Mesenchymal stem cell (in vitro differentiated cells and primary cell): Measurements from ENCODE around the gene PAX2.

ENCODE experiments used
- DNase-seq: peaks from one replicate; pipeline ENCODE4 v3.0.0-alpha.2; 2013
- H2AFZ ChIP-seq: one replicate; pipeline ENCODE4 v1.6.1; 2013; ENCODE audit warnings: low read depth, mild to moderate bottlenecking, control low read depth, inconsistent platforms, low read length, moderate library complexity
- H2AK5ac ChIP-seq: 2 replicates; pipeline ENCODE4 v1.6.1; 2013; ENCODE audit warnings: low read length, moderate library complexity, mild to moderate bottlenecking, inconsistent platforms; ENCODE audit not compliant: severe bottlenecking
- H2BK120ac ChIP-seq: one replicate; pipeline ENCODE4 v1.6.1; 2013; ENCODE audit warnings: low read depth, mild to moderate bottlenecking, inconsistent platforms, low read length, moderate library complexity
- H2BK12ac ChIP-seq, 2 experiments: one replicate each; pipeline ENCODE4 v1.6.1; 2013; ENCODE audit warnings: inconsistent platforms in 2 of 2, low read length in 2 of 2, mild to moderate bottlenecking in 2 of 2, moderate library complexity in 2 of 2, control low read depth in 1 of 2
- H2BK15ac ChIP-seq: one replicate; pipeline ENCODE4 v1.6.1; 2013; ENCODE audit warnings: mild to moderate bottlenecking, low read depth, inconsistent platforms; ENCODE audit not compliant: poor library complexity, severe bottlenecking
- H2BK5ac ChIP-seq: 2 replicates; pipeline ENCODE4 v1.6.1; 2013; ENCODE audit warnings: low read depth, mild to moderate bottlenecking, low read length, control low read depth, inconsistent platforms; ENCODE audit not compliant: poor library complexity, severe bottlenecking
- H3K14ac ChIP-seq, 2 experiments: one replicate each; pipeline ENCODE4 v1.6.1; 2013; ENCODE audit warnings: inconsistent platforms in 2 of 2, low read length in 2 of 2, control low read depth in 1 of 2, mild to moderate bottlenecking in 1 of 2, moderate library complexity in 1 of 2
- H3K18ac ChIP-seq, 2 experiments: one replicate each; pipeline ENCODE4 v1.6.1; 2013; ENCODE audit warnings: inconsistent platforms in 2 of 2, low read length in 2 of 2, control low read depth in 1 of 2, low read depth in 1 of 2, mild to moderate bottlenecking in 1 of 2
- H3K23ac ChIP-seq, 2 experiments: one replicate each; pipeline ENCODE4 v1.6.1; 2013; ENCODE audit warnings: inconsistent platforms in 2 of 2, low read length in 2 of 2, mild to moderate bottlenecking in 2 of 2, moderate library complexity in 2 of 2, control low read depth in 1 of 2
- H3K27ac ChIP-seq: 2 replicates; pipeline ENCODE4 v1.5.1; 2013; ENCODE audit warnings: mild to moderate bottlenecking, moderate library complexity, low read length, control low read depth, inconsistent platforms; ENCODE audit not compliant: poor library complexity, severe bottlenecking
- H3K27me3 ChIP-seq, 2 experiments: 2 replicates each; pipeline versions ENCODE4 v1.6.1 to v1.7.0; 2013; ENCODE audit warnings: low read length in 2 of 2, mild to moderate bottlenecking in 2 of 2, moderate library complexity in 2 of 2, control low read depth in 1 of 2, inconsistent platforms in 1 of 2; ENCODE audit not compliant: control insufficient read depth in 1 of 2, insufficient read depth in 1 of 2
- H3K36me3 ChIP-seq, 2 experiments: 2 replicates each; pipeline versions ENCODE4 v1.6.1 to v1.7.0; 2013; ENCODE audit warnings: low read length in 2 of 2, control low read depth in 1 of 2, inconsistent platforms in 1 of 2, low read depth in 1 of 2, mild to moderate bottlenecking in 1 of 2; ENCODE audit not compliant: insufficient read depth in 2 of 2, control insufficient read depth in 1 of 2
- H3K4ac ChIP-seq, 2 experiments: one replicate each; pipeline ENCODE4 v1.6.1; 2013; ENCODE audit warnings: inconsistent platforms in 2 of 2, low read length in 2 of 2, mild to moderate bottlenecking in 2 of 2, moderate library complexity in 2 of 2, control low read depth in 1 of 2, low read depth in 1 of 2
- H3K4me1 ChIP-seq: 2 replicates; pipeline ENCODE4 v1.6.1; 2013; ENCODE audit warnings: low read depth, low read length, control low read depth; ENCODE audit not compliant: control insufficient read depth, insufficient read depth
- H3K4me2 ChIP-seq: 2 replicates; pipeline ENCODE4 v1.6.1; 2013; ENCODE audit warnings: low read length, mild to moderate bottlenecking, inconsistent platforms; ENCODE audit not compliant: poor library complexity, severe bottlenecking
- H3K4me3 ChIP-seq, 2 experiments: 2 replicates each; pipeline versions ENCODE4 v1.5.1 to v1.7.0; 2013; ENCODE audit warnings: low read length in 2 of 2, mild to moderate bottlenecking in 2 of 2, control low read depth in 1 of 2, low read depth in 1 of 2; ENCODE audit not compliant: insufficient read depth in 1 of 2
- H3K79me1 ChIP-seq: replicated peaks from 2 replicates; pipeline ENCODE4 v1.6.1; 2013; ENCODE audit warnings: mild to moderate bottlenecking, control low read depth, low read length, inconsistent platforms; ENCODE audit not compliant: poor library complexity, severe bottlenecking
- H3K9ac ChIP-seq: 2 replicates; pipeline ENCODE4 v1.7.0; 2013; ENCODE audit warnings: mild to moderate bottlenecking, low read length, moderate library complexity
- H3K9me3 ChIP-seq: 2 replicates; pipeline ENCODE4 v1.7.0; 2013; ENCODE audit warnings: mild to moderate bottlenecking, low read length; ENCODE audit not compliant: control insufficient read depth
- H4K8ac ChIP-seq: one replicate; pipeline ENCODE4 v1.6.1; 2013; ENCODE audit warnings: inconsistent platforms, mild to moderate bottlenecking, low read length, moderate library complexity
- H4K91ac ChIP-seq: one replicate; pipeline ENCODE4 v1.6.1; 2013; ENCODE audit warnings: mild to moderate bottlenecking, low read length, inconsistent platforms
- WGBS: methylation state at CpG from one replicate; pipeline ENCODE4 v1.1.7; 2013; ENCODE audit warnings: mixed read lengths; 5-methylcytosine and 5-hydroxymethylcytosine counted together

PAX2 gene

DNA sequence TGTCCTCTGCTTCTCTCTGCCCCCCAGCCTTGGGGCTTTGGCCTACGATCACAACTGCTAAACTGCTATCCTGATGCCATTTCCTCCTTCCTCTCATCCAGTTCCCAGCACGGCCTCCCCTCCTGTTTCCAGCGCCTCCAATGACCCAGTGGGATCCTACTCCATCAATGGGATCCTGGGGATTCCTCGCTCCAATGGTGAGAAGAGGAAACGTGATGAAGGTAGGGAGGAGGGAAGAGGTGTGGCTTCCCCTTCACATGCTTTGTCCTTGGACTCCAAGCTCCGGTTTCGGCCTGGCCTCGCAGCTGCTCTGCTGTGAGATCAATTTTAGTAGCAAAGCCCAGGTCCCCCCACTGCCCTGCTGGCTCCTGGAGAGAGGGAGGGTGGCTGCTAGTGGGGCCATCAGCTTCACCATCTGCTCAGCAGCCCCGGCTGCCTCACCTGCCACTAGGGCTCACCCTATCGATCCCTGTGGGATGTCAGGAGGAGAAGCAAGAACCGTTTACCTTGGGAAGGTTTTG, 35.8 kb downstream of the PAX2 start:
- Histone ChIP-seq H3K27me3 (peaks cover 66 to 88% of the 10 kb centered on the region in 2 experiments), H3K79me1 (no peaks in the 10 kb centered on the region), H4K91ac (no peak overlapping the region), H3K9me3 (peaks cover 7% of the 10 kb centered on the region), H2AFZ (no peak overlapping the region), H2BK5ac (no peak overlapping the region), H3K27ac (no peak overlapping the region), H3K23ac (no peak overlapping the region), H2BK15ac (no peak overlapping the region), H4K8ac (no peak overlapping the region), H2BK12ac (no peak overlapping the region), H3K4me1 (no peaks in the 10 kb centered on the region), H3K9ac (no peak overlapping the region), H2AK5ac (no peak overlapping the region), H3K14ac (no peak overlapping the region), H3K4me2 (no peak overlapping the region), H3K4ac (no peak overlapping the region), H3K4me3 (no peak overlapping the region), H3K18ac (no peak overlapping the region), H2BK120ac (no peak overlapping the region), H3K36me3 (no peaks in the 10 kb centered on the region)
- no peak for DNase-seq
- WGBS: 73% methylated on average over 7 of the region's 11 CpGs

DNA sequence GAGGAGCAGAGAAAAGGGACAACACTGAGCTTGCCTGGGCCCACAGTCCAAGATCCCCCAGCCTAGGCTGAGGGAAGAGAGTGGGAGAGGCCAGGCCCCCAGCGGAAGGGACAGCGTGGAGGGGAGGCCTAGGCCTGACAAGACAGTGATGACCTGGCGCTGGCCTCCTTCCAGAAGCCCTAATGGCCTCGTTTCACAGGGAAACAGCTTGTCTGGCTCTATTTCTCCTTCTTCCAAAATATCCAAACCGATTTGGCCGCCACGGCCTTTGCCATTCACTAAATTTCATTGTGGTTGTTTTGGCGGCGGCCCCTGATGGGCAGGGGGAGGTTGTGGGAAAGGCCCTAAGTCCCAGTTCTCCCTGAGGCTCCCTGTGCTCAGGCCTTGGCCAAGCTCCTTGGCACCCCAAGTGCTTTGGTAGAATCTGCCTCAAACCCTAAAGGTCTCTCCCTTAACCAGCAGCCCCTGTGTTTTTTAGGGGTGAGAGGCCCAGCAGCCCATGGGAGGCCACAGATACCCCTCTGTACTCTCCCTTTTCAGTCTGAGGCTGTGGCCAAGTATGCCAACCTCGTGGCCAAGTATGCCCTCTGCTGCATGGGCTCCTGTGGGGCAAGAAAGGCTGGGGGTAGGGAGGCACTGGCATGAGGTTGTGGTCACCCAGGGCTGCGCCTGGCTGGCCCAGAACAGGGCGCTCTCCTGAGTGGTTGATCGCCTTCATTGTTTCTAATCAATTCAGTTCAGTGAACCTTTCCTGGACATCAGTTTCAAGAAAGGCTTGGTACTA, 37.3 kb downstream of the PAX2 start:
- no peaks in the 10 kb centered on the region for H3K36me3 ChIP-seq

DNA sequence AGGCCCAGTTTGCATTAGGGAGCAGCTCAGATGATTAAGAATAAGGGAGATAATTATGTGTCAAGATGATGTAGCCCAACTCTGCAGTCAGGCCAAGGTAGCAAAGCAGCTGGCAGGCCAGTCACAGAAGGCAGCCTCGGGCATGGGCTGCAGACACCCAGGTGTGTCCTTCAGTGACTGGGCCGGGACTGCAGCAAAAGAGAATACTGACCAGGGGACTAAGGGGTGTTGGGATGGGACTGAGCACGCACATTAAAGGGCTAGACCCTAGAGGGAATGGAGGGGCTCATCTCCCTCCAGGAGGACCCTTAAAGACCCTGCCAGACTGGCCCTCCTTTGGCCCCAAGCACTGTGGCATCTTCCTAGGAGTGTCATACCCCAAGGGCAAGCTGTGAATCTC, 38.7 kb downstream of the PAX2 start:
- Histone ChIP-seq H3K14ac (no peak overlapping the region), H3K36me3 (no peaks in the 10 kb centered on the region), H3K23ac (no peak overlapping the region), H3K9ac (no peak overlapping the region), H3K4me1 (no peaks in the 10 kb centered on the region), H3K4me3 (no peak overlapping the region), H4K91ac (no peak overlapping the region), H3K27me3 (peaks cover 79 to 93% of the 10 kb centered on the region in 2 experiments), H3K18ac (no peak overlapping the region), H3K27ac (no peak overlapping the region), H2BK120ac (no peak overlapping the region), H4K8ac (no peak overlapping the region), H2BK5ac (no peak overlapping the region), H3K79me1 (no peaks in the 10 kb centered on the region), H3K9me3 (peaks cover 7% of the 10 kb centered on the region), H2AK5ac (no peak overlapping the region), H2BK12ac (no peak overlapping the region), H3K4ac (no peak overlapping the region), H2BK15ac (no peak overlapping the region), H3K4me2 (no peak overlapping the region), H2AFZ (no peak overlapping the region)
- DNase-seq: no peak
- WGBS: 72% methylated on average over 3 of the region's 3 CpGs

More for the DNA sequence above, 37.3 kb downstream of the PAX2 start:
- Histone ChIP-seq H3K4me3 (no peak overlapping the region), H2BK15ac (no peak overlapping the region), H2AK5ac (no peak overlapping the region), H2BK5ac (no peak overlapping the region), H3K4ac (no peak overlapping the region), H2AFZ (no peak overlapping the region), H3K23ac (no peak overlapping the region), H2BK120ac (no peak overlapping the region), H3K9me3 (peaks cover 7% of the 10 kb centered on the region), H3K4me1 (no peaks in the 10 kb centered on the region), H3K14ac (no peak overlapping the region), H3K4me2 (no peak overlapping the region), H4K8ac (no peak overlapping the region), H3K18ac (no peak overlapping the region), H2BK12ac (no peak overlapping the region), H3K27me3 (peaks cover 79 to 95% of the 10 kb centered on the region in 2 experiments), H3K79me1 (no peaks in the 10 kb centered on the region), H3K9ac (no peak overlapping the region), H4K91ac (no peak overlapping the region), H3K27ac (no peak overlapping the region)
- no peak for DNase-seq
- 72% methylated on average over 12 of the region's 13 CpGs for WGBS

DNA sequence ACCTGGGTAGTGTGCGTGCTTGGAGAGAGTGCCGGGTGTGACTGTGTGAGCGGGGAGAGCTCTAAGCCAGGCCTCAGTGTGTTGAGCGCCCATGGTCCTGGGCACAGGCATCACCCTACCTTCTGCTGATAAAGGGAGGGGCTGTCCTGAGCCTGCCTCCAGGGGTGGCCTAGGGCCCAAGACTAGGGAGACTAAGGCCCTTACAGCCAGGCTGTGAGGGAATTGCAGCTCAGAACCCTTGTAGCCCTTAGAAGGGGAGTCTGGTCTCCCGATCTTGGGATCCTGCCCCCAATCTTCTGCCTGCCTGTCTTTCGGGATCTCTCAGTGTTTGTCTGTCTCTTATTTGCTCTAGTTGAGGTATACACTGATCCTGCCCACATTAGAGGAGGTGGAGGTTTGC, 41.2 kb downstream of the PAX2 start:
- Histone ChIP-seq H4K8ac (no peak overlapping the region), H3K36me3 (no peaks in the 10 kb centered on the region), H3K18ac (no peak overlapping the region), H3K27ac (no peak overlapping the region), H2BK12ac (no peak overlapping the region), H3K4me1 (no peaks in the 10 kb centered on the region), H3K14ac (peak overlapping the region in 1 of 2 experiments; percentile 62), H2BK5ac (no peak overlapping the region), H3K79me1 (no peaks in the 10 kb centered on the region), H3K27me3 (peaks cover 79 to 93% of the 10 kb centered on the region in 2 experiments), H3K4me3 (no peak overlapping the region), H3K4ac (no peak overlapping the region), H2BK15ac (no peak overlapping the region), H4K91ac (no peak overlapping the region), H2AFZ (no peak overlapping the region), H3K9ac (no peak overlapping the region), H3K4me2 (no peak overlapping the region), H2AK5ac (no peak overlapping the region), H2BK120ac (no peak overlapping the region), H3K23ac (no peak overlapping the region), H3K9me3 (no peaks in the 10 kb centered on the region)
- no peak for DNase-seq
- 87% methylated on average over 6 of the region's 6 CpGs for WGBS
